Choroid plexus epithelial cell (primary cell): ENCODE measurements around the gene PPP1R13L.
A peak's percentile ranks its signal among the peaks of the same experiment; 100 is the strongest.

ENCODE experiments used
- DNase-seq: peaks from one replicate; pipeline ENCODE4 v3.0.0-alpha.2; 2010; ENCODE audit warnings: low read depth
- H3K4me3 ChIP-seq: 2 replicates; pipeline ENCODE4 v1.5.1; 2011; ENCODE audit warnings: low read depth, mild to moderate bottlenecking, control low read depth, low read length, moderate library complexity
- TF ChIP-seq, protein P1 (sequence below): conservative IDR thresholded peaks from 2 replicates; pipeline ENCODE4 v1.5.1; 2011; ENCODE audit warnings: low read depth, mild to moderate bottlenecking, control low read depth, inconsistent platforms, low read length, moderate library complexity

PPP1R13L gene

DNA sequence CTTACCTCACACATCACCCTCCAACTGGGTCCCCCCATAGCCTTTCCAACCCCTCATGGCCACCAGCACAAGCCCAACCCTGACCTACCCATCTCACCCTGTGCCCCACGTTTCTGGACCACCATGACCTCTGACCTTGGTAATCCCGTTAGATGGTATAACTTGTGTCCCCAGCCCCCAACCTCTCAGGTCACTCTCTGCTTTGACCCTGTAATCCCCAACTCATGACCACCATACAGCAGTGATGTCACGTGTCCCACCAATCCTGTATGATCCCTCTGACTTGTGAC, 55.8 kb downstream of the PPP1R13L start:
- TF ChIP-seq, protein P1, sequence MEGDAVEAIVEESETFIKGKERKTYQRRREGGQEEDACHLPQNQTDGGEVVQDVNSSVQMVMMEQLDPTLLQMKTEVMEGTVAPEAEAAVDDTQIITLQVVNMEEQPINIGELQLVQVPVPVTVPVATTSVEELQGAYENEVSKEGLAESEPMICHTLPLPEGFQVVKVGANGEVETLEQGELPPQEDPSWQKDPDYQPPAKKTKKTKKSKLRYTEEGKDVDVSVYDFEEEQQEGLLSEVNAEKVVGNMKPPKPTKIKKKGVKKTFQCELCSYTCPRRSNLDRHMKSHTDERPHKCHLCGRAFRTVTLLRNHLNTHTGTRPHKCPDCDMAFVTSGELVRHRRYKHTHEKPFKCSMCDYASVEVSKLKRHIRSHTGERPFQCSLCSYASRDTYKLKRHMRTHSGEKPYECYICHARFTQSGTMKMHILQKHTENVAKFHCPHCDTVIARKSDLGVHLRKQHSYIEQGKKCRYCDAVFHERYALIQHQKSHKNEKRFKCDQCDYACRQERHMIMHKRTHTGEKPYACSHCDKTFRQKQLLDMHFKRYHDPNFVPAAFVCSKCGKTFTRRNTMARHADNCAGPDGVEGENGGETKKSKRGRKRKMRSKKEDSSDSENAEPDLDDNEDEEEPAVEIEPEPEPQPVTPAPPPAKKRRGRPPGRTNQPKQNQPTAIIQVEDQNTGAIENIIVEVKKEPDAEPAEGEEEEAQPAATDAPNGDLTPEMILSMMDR: no peak
- no peak for DNase-seq
- H3K4me3 ChIP-seq: no peak overlapping the region

DNA sequence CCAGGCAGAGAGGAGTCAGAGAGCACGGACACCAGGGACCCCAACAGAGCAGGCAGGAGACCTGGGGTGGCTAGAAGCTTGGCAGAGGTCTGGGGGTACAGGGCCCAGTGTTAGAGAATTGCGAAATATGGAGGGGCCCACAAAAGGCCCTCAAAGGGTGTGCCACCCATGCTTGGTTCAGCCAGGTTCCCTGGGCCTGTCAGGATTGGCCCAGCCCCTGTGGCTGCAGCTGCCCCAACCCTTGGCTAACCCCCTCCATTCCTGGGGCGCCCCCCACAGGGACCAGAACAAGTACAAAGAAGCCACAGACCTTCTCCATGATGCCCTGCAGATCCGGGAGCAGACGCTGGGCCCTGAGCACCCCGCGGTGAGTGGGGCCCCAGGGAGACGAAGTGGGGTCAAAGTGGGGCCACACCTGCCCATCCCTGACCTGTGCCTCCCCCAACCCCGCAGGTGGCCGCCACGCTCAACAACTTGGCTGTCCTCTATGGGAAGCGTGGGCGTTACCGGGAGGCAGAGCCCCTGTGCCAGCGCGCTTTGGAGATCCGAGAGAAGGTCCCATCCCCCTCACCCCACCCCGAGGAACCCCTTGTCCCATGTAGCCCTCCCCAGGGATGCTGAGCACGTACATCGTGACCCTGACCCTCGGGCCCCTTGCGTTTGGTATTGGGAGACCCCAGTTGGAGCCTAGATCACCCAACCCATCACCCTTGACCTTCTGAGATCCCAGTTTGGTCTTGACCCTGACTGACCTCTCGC, 56.3 kb downstream of the PPP1R13L start:
- no peak overlapping the region for H3K4me3 ChIP-seq
- TF ChIP-seq, protein P1: no peak
- DNase-seq: peak; percentile 28

DNA sequence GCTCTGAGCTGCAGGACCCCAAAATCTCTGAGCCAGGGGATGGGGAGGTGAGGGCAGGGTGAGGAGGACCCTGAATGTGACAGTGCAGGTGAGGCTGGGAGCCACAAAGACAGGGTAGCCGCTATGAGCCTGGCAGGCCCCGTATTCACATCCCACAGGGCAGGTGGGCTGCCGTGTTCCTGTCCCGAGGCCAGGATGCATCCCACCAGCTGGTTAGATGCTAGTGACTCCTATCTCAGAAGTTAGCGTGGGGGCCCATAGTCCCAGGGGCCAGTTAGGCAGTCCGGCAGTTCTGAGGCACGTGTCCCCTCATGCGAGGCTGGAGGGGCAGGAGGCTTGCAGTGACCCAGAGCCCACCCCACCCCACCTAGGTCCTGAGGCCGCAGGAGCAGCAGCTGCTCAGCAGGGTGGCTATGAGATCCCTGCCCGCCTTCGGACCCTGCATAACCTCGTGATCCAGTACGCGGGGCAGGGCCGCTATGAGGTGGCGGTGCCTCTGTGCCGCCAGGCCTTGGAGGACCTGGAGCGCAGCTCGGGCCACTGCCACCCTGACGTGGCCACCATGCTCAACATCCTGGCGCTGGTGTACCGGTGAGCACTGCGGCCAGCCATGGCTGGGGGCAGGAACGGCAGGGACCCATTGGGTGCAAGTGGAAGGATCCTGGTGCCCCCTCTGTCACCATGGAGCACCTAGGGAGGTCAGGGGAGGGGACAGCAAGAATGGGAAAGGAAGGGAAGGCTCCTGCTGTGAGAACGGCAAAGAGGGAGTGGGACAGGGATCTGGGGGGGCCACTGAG, 57.1 kb downstream of the PPP1R13L start:
- TF ChIP-seq, protein P1: no peak
- no peak overlapping the region for H3K4me3 ChIP-seq
- DNase-seq: no peak

DNA sequence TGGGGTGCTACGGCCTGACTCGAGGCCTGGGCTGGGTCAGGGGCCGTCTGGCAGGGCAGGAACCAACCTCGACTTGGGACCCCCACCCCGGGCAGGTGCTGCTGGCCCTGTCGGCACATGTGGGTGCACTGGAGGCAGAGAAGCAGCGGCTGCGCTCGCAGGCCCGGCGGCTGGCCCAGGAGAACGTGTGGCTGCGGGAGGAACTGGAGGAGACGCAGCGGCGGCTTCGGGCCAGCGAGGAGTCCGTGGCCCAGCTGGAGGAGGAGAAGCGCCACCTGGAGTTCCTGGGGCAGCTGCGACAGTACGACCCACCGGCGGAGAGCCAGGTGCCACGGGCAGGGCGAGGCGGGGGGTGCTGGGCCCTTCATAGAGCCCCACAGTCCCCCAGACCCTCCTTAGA, 58.4 kb downstream of the PPP1R13L start:
- no peak for DNase-seq
- TF ChIP-seq, protein P1: peak; percentile 5
- H3K4me3 ChIP-seq: no peak overlapping the region

DNA sequence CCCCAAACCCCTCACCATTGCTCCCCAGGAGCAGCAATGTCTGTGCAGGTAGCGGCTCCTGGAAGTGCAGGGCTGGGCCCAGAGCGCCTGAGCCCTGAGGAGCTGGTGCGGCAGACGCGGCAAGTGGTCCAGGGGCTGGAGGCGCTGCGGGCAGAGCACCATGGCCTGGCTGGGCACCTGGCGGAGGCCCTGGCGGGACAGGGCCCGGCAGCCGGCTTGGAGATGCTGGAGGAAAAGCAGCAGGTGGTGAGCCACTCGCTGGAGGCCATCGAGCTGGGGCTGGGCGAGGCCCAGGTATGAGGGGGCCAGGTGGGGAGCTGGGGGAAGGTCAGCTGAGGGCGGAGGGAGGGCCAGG, 59.4 kb downstream of the PPP1R13L start:
- no peak for DNase-seq
- TF ChIP-seq, protein P1: no peak
- no peak overlapping the region for H3K4me3 ChIP-seq

DNA sequence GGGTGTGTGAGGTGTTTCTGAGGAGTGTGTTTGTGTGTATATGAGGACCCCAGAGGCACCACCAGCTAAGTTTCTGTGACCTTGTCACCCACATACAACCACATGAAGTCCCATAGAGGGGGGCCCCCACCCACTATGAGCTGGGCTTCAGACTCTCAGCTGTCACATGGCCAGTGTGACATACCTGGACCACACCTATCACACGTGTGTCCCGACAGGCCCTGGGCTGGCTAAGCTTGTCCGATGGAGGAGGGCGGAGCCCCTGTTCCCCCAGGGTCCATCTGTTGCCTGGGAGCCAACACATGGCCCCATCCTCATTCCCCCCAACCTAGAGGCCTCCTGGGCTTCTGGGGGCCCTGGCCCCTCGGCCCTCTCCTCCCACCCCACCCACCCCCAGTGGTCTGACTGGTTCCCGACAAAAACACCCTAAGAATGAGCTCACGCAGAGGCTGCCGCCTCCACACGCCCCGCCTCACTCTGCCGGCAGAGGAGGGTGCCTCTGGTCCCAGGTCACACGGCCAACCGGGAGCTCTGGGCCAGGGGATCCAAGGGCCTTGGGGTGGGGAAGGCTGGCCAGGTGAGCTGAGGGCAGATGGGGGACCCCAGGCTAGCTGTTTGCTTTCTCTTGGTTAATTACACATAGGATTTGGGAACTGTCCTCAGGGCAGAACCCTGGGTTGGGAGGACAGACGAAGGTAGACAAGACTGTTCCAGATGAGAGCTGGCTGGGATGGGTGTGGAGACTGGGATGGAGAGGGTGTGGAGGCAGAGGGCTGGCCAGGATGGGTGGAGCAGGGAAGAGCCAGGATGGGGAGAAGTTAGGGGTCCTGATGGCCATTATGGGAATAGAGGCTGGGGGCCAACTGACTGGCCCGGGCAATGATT, 60.0 kb downstream of the PPP1R13L start:
- TF ChIP-seq, protein P1: no peak

More for the DNA sequence above, 60.0 kb downstream of the PPP1R13L start:
- no peak overlapping the region for H3K4me3 ChIP-seq
- no peak for DNase-seq
